GM12891 (cell line): Measurements from ENCODE around the gene CYP4B1.

Experiments
- POLR2AphosphoS5 ChIP-seq: IDR thresholded peaks from 2 replicates; pipeline ENCODE4 v1.6.1; 2011; ENCODE audit warnings: low read depth, low read length, control low read depth
- POU2F2 ChIP-seq: IDR thresholded peaks from 2 replicates; pipeline ENCODE4 v1.6.1; 2011; ENCODE audit warnings: low read depth, mild to moderate bottlenecking, control low read depth, low read length, moderate library complexity
- TAF1 ChIP-seq: IDR thresholded peaks from 2 replicates; pipeline ENCODE4 v1.6.1; 2011; ENCODE audit warnings: low read depth, low read length, control low read depth

DNA sequence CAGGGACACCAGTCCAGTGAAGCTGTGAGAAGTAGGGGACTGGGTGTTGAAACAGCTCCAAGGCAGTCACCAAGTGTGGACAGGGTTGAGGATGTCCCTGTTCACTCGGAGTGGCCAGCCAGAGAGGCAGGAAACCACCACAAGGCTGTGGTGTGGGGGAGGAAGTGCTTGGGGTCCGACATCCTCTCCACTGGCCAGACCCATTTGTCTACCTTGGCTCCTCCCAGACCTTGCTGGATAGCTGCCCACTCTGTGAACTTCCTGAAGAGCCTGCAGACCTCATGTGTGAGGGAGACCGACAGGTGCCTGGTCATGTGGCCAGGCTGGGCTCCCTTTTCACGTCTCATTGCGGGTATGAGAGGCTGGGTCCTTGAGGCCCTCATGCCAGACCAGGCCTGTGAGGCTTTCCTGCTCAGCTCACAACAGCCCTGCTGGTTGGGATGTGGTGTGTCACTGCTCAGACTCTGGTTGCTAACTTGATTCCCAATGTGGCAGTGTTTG lies 21.8 kb downstream of the CYP4B1 start:
- TF ChIP-seq POU2F2 (no peak), TAF1 (no peak), POLR2AphosphoS5 (no peak)
